HG03460 (cell line): ENCODE data around the gene RPS3A.
"Not testable (repeated sequence)": the region's sequence is repeated elsewhere in the genome, so short reads cannot be mapped to it uniquely, and the experiment has no call there.

Experiments
- ATAC-seq: cut with Tn5 transposase; IDR thresholded peaks from one replicate; pipeline ENCODE4 v1.9.1; 2021; ENCODE audit not compliant: unreplicated experiment

The RPS3A gene

GRCh38 chr4:151099229-151099975 is at the start of gene RPS3A:
RPS3A (plus strand) TSS chr4:151099628; CDS start chr4:151099653, 25 bp downstream.
- ATAC-seq = peak; percentile 94

GRCh38 chr4:151052785-151053184 is 46.6 kb upstream of the RPS3A start:
- no peak for ATAC-seq

DNA sequence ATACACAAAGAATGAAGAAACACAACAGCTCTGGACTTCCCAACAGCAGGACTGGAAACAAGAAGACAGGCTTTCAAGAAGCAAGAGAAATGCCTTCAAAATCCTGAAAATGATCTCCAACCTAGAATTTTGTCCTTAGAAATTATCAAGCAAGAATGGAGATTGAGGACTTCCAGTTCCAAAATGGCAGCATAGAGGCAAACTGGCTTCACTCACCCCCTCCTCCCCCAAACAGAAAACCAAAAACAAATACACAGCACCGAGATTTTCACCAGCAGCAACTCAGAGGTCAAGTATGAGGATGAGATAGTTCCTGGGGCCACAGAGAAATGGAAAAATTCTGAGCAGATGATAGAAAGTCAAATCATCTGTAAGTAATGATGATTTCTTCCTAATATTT is 43.9 kb upstream of the RPS3A start:
- ATAC-seq = no peak

- not testable (repeated sequence) for ATAC-seq
Observed at GRCh38 chr4:151063143-151063542, 36.3 kb upstream of the RPS3A start.

- ATAC-seq = no peak
Observed at GRCh38 chr4:151067316-151067970, 32.0 kb upstream of the RPS3A start.

GRCh38 chr4:151074416-151074916 is 25.0 kb upstream of the RPS3A start:
- no peak for ATAC-seq

- not testable (repeated sequence) for ATAC-seq
Observed at GRCh38 chr4:151077978-151078377, 21.4 kb upstream of the RPS3A start.

GRCh38 chr4:151087467-151087866 is 12.0 kb upstream of the RPS3A start:
- ATAC-seq = no peak

GRCh38 chr4:151091047-151091446 is 8.4 kb upstream of the RPS3A start:
- ATAC-seq = no peak

GRCh38 chr4:151092488-151092887 is 6.9 kb upstream of the RPS3A start:
- ATAC-seq = no peak

DNA sequence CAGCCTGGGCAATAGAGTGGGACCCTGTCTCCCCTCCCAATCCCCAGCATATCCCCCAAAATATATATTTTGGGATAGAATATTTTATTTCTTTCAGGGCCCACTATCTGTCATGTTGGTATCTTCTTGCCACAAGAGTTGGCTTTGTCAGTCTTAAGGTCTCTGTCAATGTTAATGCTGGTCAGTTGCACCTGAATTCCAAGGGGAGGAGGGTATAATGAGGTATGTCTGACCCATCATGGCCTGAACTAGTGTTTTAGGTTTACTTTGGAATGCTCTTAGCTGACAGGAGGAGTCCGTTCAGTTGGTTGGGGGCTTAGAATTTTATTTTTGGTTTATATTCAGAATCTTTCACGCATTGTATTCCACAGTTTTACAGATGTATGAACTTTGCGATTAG is 6.2 kb upstream of the RPS3A start:
- no peak for ATAC-seq

DNA sequence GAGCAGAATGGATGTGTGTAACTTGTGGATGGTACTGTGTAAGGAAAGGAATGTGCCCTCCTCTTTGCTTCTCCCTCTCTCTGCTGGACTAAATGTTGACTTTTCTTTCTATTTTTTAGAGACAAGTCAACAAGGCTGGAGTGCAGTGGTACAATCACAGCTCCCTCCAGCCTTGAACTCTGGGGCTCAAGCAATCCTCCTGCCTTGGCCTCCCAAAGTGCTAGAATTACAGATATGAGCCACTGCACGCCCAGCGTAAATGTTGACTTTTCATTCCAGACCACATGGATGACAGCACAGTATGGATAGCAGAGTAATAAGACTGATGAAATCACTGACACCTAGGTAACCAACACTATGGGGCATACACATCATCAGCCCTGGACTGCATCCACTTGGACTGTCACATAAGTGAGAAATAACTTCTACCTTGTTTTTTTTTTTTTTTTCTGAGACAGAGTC is 5.1 kb upstream of the RPS3A start:
- no peak for ATAC-seq

DNA sequence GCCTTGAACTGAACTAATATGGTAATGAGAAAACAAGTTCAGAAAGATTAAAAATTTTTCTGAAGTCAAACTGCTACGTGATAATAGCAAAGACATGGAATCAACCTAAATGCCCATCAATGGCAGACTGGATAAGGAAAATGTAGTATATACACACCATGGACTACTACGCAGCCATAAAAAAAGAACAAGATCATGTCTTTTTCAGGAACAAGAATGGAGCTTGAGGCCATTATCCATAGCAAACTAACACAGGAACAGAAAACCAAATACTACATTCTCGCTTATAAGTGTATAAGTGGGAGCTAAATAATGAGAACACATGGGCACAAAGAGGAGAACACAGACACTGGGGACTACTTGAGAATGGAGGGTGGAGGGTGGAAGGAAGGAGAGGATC is 4.3 kb upstream of the RPS3A start:
- no peak for ATAC-seq

- ATAC-seq = no peak
Observed at GRCh38 chr4:151097759-151098158, 1.7 kb upstream of the RPS3A start.

- no peak for ATAC-seq
Observed at GRCh38 chr4:151098979-151099228, 524 bp upstream of the RPS3A start.

GRCh38 chr4:151099976-151100417 is 569 bp downstream of the RPS3A start:
- ATAC-seq = peak; percentile 3

DNA sequence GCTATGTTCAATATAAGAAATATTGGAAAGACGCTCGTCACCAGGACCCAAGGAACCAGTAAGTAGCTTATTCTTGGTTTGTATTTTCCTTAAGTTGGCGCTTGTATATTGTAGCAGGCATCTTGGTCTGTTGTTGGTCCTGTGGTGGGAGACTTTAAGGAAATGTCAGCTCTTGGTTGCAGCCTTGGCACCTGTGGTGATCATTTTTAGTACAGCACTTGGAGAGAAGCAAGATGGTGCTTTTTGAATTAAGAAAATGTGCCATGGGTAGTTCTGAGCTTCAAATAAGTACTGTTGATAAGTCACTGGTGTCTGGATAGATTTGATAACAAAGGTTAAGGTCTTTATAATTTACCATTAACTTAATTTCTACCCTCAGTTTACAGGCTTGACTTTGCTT is 1.1 kb downstream of the RPS3A start:
- no peak for ATAC-seq

DNA sequence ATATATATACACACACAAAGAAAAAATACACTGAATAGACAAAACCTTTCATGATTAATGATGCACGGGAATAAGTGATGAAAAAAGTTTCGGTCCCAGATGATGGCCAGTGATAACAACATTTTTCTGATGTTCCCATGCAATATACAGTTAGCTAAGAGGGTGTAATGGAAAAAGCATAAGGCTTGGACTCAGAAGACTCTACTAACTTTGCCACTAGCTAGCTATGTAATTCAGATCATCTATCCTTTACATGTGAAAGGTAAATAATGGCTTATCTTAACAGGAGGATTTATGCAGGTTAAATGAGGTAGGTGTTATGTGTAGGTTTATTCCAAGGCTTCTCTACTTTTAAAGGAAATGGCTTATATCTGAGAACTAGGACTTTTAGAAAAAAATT is 4.3 kb downstream of the RPS3A start:
- ATAC-seq = no peak

- ATAC-seq = no peak
Observed at GRCh38 chr4:151104621-151105020, 5.2 kb downstream of the RPS3A start.

- no peak for ATAC-seq
Observed at GRCh38 chr4:151105454-151106032, 6.1 kb downstream of the RPS3A start.

DNA sequence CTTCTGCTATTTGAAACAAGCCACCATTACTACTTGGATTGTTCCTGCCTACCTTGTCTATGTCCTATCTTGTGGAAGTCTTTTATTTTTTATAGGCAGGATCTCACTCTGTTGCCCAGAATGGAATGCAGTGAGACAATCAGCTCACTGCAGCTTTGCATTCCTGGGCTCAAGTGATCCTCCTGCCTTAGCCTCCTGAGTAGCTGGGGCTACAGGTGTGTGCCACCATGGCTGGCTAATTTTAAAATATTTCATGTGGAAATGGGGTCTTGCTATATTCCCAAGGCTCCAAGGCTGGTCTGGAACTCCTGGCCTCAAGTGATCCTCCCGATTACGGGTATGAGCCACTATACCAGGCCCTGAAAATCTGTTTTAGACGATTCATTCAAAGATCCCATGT is 7.6 kb downstream of the RPS3A start:
- ATAC-seq = no peak

GRCh38 chr4:151110236-151110635 is 10.8 kb downstream of the RPS3A start:
- ATAC-seq = no peak
